GM18507 (cell line): ENCODE results near the gene JAKMIP1.

ENCODE experiments used
- DNase-seq: peaks from one replicate; pipeline ENCODE4 v3.0.0; 2011; ENCODE audit warnings: low read depth; ENCODE audit not compliant: insufficient read length; ENCODE audit errors: extremely low spot score
- FAIRE-seq: peaks from 2 replicates; lab custom pipeline; 2011; peaks lifted over from hg19 to GRCh38; lab: Jason Lieb, UNC

Gene JAKMIP1

GRCh38 chr4:6189511-6189910, 10.8 kb downstream of the JAKMIP1 start:
- no peak for FAIRE-seq
- no peak for DNase-seq

- no peak for FAIRE-seq
- no peak for DNase-seq
These were observed 11.6 kb downstream of the JAKMIP1 start for GRCh38 chr4:6188687-6189305.

- DNase-seq (no peak), FAIRE-seq (no peak)
These were observed 16.2 kb downstream of the JAKMIP1 start for GRCh38 chr4:6184169-6184568.

GRCh38 chr4:6183740-6184139, 16.6 kb downstream of the JAKMIP1 start:
- DNase-seq (no peak), FAIRE-seq (peak; percentile 98)

GRCh38 chr4:6182376-6183280, 17.7 kb downstream of the JAKMIP1 start:
- no peak for FAIRE-seq

GRCh38 chr4:6180841-6181631, 19.3 kb downstream of the JAKMIP1 start:
- peak; percentile 99 for FAIRE-seq

More at GRCh38 chr4:6182376-6183280, 17.7 kb downstream of the JAKMIP1 start:
- no peak for DNase-seq

GRCh38 chr4:6179362-6179761, 21.0 kb downstream of the JAKMIP1 start:
- peak; percentile 89 for FAIRE-seq
- DNase-seq: no peak

More at GRCh38 chr4:6180841-6181631, 19.3 kb downstream of the JAKMIP1 start:
- DNase-seq: no peak

GRCh38 chr4:6178757-6179156, 21.6 kb downstream of the JAKMIP1 start:
- DNase-seq: no peak
- no peak for FAIRE-seq

- DNase-seq (peak; percentile 50), FAIRE-seq (peak; percentile 72)
These were observed 22.7 kb downstream of the JAKMIP1 start for GRCh38 chr4:6177587-6178197.

- no peak for FAIRE-seq
- no peak for DNase-seq
These were observed 24.9 kb downstream of the JAKMIP1 start for GRCh38 chr4:6175426-6175825.

- FAIRE-seq (no peak), DNase-seq (no peak)
These were observed 27.5 kb downstream of the JAKMIP1 start for GRCh38 chr4:6172927-6173200.

- DNase-seq: no peak
- FAIRE-seq: no peak
These were observed 28.0 kb downstream of the JAKMIP1 start for GRCh38 chr4:6172093-6172926.

GRCh38 chr4:6169239-6169638, 31.1 kb downstream of the JAKMIP1 start:
- FAIRE-seq: no peak
- DNase-seq: no peak

GRCh38 chr4:6165766-6166165, 34.6 kb downstream of the JAKMIP1 start:
- DNase-seq (no peak), FAIRE-seq (no peak)

GRCh38 chr4:6162885-6163284, 37.5 kb downstream of the JAKMIP1 start:
- no peak for FAIRE-seq
- DNase-seq: no peak

- no peak for FAIRE-seq
- DNase-seq: no peak
These were observed 38.4 kb downstream of the JAKMIP1 start for GRCh38 chr4:6161921-6162464.

GRCh38 chr4:6160536-6160935, 39.8 kb downstream of the JAKMIP1 start:
- FAIRE-seq: no peak
- no peak for DNase-seq

- no peak for FAIRE-seq
- DNase-seq: no peak
These were observed 42.4 kb downstream of the JAKMIP1 start for GRCh38 chr4:6157926-6158325.
